Sigmoid colon (tissue), 3 donors: ENCODE measurements around the gene RBM33.

ENCODE experiments used
- POLR2A ChIP-seq, 2 donors: fragments of 450-650 bp; IDR thresholded peaks; one replicate each; pipeline ENCODE4 v1.6.1; 2016; ENCODE audit warnings: antibody characterized with exemption in 2 of 2, mild to moderate bottlenecking in 2 of 2, moderate library complexity in 2 of 2
- TF ChIP-seq, protein P1 (sequence below), 4 experiments: fragments of 450-650 bp in 3 of 4; fragments of 200-600 bp in 1 of 4; IDR thresholded peaks; one replicate each; pipeline ENCODE4 v1.5.1; 2016 to 2019; ENCODE audit warnings: antibody characterized with exemption in 4 of 4, mild to moderate bottlenecking in 3 of 4, moderate library complexity in 2 of 4

DNA sequence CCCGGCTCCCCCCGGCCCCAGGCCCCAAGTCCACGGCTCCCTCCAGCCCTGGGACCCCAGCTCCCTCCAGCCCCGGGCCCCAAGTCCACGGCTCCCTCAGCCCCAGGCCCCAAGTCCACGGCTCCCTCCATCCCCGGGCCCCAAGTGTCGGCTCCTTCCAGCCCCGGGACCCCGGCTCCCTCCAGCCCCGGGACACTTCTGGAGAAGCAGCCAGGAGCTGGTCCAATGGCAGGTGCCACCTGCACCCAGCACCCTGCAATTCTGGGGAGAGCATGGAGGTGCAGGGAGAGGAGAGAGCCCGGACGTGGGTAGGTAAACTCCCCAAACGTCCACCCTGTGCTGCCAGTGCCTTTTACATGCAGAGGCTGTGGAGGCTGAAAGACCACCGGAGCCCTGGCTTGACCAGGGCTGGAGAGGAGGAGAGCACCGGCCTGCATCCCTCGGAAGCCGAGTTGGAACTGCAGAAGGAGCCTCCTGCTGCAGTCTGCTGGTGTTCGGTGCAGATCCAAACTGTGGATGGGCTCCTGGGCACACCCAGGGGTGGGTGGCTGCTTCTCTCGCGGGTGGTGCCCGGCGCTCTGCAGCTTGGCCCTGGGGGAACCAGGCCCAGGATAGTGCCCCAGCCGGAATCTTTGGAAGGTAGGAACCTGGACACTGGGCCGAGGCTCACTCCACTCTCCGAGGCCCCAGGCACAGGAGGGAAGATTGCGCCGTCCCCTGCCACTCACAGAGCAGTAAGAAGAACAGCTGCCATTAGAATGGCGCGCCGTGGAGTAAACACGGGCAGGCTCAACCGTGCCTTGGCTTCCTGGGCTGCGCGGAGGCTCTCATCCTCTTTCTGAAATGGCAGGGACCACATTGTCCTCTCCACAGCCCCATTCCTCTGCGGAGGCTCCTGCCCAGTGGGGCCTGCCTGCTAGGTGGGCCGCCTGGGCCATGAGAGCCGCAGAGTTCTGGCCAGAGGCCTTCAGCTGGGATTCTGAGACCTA is 153.1 kb downstream of the RBM33 start:
- TF ChIP-seq, protein P1, sequence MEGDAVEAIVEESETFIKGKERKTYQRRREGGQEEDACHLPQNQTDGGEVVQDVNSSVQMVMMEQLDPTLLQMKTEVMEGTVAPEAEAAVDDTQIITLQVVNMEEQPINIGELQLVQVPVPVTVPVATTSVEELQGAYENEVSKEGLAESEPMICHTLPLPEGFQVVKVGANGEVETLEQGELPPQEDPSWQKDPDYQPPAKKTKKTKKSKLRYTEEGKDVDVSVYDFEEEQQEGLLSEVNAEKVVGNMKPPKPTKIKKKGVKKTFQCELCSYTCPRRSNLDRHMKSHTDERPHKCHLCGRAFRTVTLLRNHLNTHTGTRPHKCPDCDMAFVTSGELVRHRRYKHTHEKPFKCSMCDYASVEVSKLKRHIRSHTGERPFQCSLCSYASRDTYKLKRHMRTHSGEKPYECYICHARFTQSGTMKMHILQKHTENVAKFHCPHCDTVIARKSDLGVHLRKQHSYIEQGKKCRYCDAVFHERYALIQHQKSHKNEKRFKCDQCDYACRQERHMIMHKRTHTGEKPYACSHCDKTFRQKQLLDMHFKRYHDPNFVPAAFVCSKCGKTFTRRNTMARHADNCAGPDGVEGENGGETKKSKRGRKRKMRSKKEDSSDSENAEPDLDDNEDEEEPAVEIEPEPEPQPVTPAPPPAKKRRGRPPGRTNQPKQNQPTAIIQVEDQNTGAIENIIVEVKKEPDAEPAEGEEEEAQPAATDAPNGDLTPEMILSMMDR (IDR thresholded peaks at IDR 0.05), result peak in 1 of 4 experiments; percentile 30
- no peak for TF ChIP-seq POLR2A (IDR thresholded peaks at IDR 0.05)
